HG02623 (cell line): ENCODE measurements around the gene KANTR.

Experiments used
- ATAC-seq: cut with Tn5 transposase; IDR thresholded peaks from one replicate; pipeline ENCODE4 v1.9.1; 2021; ENCODE audit warnings: moderate library complexity; ENCODE audit not compliant: unreplicated experiment

KANTR gene

DNA sequence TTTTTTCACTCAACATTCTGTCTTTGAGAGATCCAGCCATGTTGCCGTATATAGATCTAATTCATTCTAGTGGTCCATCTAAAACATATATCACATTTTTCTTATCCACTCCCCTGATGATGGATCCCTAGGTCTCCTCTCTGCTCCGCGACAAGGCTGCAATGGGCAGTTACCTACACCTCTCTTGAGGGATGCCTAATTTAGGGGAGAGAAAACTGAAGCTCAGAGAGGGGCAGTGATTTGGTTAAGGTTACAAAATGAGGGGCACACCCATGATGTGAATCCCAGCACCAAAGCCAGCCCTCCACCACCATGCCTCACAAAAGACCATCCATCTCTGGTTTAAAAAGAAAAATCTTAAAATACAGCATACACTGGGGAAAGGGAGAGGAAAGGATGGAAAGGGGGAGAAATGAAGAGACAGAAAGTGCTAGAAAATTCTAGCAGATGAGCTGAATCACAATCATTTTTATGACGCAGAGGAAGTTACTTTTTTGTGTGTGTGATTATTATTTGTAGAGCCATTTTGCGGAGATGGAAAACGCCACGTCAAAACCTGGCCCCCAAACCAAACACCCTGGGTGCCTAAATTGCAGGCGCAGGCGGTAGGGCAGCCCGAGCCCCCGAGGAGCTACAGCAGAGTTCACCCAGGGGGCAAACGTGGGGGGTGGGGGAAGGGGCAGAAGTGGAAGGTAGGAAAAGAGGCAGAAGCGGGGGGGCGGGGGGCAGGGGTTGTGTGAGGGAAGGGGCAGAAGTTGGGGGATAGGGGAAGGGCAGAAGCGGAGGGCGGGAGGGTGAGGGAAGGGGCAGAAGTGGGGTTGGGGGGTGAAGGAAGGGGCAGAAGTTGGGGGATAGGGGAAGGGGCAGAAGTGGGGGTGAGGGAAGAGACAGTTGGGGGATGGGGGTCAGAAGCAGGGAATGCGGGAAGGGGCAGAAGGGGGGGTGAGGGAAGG lies 13.0 kb upstream of the KANTR start:
- ATAC-seq: no peak

DNA sequence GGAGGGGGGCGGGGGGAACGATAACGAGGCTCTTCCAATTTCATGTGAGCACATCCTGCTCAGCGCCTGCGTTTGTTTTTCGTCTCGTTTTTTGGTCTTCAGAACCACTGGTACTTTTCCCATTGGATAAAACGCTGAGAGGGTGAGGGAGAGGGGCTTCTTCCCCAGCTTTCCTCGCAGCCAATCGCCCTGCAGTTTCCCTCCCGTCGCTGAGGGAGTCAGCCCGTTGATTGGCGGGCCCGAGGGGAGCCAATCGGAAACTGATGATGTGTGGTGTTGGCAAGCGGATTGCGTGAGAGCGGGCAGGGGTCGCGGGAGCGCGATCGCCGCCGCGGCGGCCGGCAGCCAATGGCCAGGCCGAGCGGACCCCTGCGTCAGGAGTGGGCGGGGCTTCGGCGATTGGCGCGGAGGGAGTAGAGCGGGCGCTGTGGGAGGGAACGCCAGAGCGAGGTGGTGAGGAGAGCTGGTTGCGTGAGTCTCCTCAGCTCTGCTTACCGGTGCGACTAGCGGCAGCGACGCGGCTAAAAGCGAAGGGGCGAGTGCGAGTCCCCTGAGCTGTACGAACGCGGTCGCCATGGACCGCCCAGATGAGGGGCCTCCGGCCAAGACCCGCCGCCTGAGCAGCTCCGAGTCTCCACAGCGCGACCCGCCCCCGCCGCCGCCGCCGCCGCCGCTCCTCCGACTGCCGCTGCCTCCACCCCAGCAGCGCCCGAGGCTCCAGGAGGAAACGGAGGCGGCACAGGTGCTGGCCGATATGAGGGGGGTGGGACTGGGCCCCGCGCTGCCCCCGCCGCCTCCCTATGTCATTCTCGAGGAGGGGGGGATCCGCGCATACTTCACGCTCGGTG lies 11.8 kb upstream of the KANTR start, which contains the start of gene TSPYL2:
TSPYL2 (plus strand) TSS at position 443 of the 848 bp plus-strand sequence; CDS start at position 575, 132 bp downstream.
- ATAC-seq: peak; percentile 90

DNA sequence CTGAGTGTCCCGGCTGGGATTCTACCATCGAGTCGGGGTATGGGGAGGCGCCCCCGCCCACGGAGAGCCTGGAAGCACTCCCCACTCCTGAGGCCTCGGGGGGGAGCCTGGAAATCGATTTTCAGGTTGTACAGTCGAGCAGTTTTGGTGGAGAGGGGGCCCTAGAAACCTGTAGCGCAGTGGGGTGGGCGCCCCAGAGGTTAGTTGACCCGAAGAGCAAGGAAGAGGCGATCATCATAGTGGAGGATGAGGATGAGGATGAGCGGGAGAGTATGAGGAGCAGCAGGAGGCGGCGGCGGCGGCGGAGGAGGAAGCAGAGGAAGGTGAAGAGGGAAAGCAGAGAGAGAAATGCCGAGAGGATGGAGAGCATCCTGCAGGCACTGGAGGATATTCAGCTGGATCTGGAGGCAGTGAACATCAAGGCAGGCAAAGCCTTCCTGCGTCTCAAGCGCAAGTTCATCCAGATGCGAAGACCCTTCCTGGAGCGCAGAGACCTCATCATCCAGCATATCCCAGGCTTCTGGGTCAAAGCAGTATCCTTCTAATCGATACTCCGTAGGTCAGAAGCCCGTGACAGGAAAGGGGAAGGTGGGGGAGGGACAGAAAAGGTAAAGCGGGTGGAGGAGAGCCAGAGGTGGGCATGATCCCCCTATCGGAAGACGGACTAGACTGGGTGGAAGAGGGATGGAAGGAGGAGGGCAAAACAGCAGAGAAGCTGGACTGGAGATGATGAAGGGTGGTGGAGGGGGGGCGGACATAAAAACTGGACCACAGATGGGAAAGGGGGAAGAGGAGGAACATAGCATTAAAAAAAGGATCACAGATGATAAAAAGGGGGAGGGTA lies 10.9 kb upstream of the KANTR start:
- no peak for ATAC-seq

DNA sequence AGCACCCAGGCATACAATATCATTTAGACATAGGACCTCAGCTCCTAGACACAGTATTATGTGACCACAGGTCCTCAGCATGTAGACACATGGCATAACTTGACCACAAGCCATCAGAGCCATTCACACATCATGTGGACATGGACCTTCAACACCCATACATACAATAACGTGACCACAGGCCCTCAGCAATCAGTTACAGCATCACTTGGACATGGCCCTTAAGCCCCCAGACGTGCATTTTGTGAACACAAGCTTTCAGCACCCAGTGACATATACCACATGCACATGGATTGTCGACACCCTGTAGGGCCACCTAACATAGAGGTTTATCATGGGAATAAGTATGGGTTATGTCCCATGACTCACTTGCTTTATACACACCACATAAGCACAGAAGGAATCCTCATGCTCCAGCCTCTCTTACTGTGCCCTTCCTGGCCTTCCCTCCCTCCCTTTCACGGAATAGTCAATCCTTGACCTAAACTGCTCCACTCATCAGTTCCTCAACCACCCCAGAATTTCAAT lies 9.8 kb upstream of the KANTR start:
- no peak for ATAC-seq

DNA sequence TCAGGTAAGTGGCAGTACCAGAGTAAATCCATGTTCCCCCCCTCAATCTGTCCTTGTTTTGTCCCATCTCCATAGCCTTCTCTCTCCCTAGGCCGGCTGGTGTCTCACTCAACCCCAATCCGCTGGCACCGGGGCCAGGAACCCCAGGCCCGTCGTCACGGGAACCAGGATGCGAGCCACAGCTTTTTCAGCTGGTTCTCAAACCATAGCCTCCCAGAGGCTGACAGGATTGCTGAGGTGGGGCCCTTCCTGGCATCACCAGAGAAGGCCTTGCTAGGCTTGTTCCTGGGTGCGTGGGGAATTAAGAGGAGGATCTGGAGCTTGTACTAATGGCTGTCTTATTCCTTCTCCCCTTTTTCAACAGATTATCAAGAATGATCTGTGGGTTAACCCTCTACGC lies 9.1 kb upstream of the KANTR start:
- no peak for ATAC-seq

DNA sequence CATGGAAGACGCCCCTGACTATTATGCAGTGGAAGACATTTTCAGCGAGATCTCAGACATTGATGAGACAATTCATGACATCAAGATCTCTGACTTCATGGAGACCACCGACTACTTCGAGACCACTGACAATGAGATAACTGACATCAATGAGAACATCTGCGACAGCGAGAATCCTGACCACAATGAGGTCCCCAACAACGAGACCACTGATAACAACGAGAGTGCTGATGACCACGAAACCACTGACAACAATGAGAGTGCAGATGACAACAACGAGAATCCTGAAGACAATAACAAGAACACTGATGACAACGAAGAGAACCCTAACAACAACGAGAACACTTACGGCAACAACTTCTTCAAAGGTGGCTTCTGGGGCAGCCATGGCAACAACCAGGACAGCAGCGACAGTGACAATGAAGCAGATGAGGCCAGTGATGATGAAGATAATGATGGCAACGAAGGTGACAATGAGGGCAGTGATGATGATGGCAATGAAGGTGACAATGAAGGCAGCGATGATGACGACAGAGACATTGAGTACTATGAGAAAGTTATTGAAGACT lies 8.2 kb upstream of the KANTR start:
- no peak for ATAC-seq

DNA sequence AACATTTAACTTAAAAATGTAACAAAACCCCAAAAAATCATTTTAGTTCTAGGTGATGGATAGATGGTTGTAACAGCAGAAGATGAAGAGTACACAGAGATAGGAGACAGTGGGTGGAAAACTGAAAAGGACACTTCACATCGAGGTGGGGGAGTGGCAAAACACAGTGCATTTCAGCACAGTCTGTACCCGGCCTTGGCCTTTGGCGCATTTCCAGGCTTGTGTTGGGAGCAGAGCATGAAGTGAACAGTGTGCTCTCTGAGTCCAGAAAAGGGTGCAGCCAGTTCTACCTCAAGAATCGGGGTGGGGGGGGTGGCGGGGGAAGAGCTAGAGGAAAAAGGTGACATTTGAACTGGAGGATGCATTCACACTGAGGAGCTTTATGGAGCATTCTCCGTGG lies 7.5 kb upstream of the KANTR start:
- no peak for ATAC-seq

DNA sequence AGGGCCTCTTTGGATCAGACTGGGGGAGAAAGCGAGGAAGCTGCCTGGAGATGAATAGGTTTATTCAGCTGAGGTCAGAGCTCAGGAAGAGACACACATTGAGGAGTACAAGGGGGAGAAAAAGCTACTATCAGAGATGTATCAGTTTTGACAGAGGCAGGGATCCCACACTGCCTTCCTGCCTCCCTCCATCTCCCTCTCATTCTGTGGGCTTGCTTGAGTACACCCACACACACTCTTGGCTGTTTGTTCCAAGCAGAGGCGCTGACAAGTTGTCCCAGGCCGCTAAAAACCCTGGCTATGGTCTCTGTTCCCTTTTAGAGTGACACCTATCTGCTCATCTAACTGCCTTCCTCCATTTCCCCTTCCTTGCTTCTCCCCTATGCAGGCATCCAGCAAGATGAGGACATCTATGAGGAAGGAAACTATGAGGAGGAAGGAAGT lies 6.5 kb upstream of the KANTR start:
- ATAC-seq: no peak

DNA sequence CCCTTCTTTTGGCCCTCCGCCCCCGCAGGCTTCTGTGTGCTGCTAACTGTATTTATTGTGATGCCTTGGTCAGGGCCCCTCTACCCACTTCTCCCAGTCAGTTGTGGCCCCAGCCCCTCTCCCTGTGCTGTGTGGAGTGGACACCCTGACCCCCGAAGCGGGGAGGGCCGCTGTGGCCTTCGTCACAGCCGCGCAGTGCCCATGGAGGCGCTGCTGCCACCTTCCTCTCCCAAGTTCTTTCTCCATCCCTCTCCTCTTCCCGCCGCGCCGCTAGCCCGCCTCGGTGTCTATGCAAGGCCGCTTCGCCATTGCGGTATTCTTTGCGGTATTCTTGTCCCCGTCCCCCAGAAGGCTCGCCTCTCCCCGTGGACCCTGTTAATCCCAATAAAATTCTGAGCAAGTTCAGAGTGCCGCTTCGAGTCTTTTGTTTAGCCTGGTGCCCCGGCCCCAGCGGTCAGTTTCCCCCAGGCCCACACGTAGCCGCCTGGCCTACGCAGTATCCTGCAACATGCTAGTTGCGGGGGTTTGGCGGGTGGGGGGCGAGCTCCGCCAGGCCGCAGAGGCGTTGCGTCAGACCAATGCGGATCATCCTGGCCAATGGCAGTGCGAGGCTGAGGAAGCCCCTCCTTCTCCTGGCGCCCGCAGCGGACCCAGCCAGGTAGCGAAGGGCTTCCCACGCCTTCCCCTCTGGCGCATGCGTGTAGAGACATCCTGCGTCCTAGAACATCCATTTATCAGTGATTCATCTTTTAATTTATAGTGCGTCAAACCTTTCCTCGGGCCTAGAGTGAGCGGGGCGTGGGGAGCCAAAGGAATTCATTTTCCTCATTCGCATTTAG lies 5.6 kb upstream of the KANTR start:
- ATAC-seq: no peak

DNA sequence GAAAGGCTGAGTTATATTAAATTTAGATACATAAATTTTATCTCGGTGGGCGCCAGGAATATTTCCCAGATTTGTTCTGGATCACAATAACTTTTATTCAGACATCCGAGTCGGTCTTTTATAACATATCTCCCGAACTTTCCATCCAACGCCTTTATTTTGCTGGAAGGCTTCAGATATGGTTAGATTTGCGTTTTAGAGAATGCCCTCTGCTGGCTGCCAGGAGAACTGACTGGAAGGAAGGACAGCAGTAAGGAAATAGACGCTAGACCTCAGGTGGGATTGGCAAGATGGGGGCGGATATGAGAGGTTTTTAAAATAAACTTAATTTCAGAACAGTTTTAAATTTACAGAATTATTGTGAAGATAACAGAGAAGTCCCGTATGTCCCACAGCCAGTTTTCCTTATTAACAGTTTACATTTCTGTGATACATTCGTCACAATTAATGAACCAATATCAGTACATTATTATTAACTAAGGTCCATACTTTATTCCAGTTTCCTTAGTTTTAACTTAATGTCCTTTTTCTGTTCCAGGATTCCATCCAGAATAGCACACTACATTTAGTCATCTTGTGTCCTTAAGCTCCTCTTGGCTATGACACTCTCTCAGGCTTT lies 4.6 kb upstream of the KANTR start:
- ATAC-seq: no peak

DNA sequence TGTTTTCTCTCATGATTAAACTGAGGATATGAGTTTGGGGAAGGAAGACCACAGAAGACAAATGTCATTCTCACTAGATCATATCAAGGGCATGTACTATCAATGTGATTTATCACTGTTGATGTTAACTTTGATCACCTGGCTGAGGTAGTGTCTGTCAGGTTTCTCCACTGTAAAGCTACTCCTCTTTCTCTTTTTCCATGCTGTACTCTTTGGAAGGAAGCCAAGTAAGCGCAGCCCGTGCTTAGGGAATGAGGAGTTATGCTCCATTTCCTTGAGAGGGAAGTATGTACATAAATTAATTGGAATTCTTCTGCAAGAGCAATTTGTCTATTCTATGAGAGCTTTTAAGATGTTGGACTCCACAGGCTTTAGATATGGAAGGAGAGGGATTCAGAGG lies 4.0 kb upstream of the KANTR start:
- no peak for ATAC-seq

DNA sequence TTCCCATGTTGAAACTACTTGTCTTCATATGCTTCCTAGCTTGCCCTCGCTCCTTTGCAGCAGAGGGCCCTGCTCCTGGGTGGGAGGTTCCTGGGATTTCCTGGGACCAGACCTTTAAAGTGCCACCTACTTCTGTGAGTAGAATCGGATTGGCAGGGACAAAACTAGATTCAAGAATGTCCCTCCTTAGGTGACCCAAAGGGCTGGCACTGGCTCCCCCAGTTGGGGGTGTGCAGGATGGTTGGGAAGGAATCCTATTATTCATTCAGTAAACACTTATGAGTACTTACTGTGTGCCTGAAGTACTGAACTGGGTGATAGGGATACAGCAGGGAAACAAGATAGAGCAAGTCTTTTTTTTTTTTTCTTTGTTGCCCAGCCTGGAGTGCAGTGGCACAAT lies 2.6 kb upstream of the KANTR start:
- ATAC-seq: no peak

DNA sequence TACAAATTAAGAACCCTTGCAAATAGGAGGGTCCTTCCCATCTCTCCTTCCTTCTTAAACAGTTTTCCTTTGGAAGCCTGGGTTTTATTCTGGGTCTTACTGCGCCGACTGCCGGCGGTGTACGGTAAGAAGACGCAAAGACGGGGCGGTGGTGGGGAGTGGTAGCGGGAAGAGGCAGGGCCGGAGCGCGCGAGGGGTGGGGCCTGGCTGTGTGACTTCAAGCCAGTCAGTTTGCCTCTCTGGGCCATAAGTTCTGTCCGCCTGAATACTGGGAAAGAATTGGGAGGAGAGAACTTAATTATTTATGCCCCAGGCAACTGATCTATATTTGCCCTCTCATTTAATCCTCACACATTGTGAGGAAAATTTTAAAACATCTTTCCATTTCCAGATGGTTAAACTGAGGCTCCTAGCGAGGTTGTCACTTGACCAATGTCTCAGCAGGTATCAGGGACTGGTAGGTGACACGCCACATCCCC lies 726 bp upstream of the KANTR start:
- peak; percentile 33 for ATAC-seq

DNA sequence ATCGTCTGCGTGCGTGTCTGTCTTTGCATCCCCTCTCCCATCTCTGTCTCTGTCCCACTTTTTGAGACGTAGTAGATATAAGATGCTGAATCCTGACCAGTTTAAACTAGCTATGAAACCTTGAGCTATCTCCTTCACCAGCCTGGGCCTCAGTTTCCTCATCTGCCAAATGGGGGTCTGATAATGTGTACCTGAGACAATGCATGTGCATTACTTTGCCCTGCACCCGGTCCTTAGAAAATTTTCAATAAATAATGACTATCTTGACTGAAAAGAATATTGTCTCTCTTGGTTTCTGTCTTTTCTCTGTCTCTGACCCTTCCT lies 602 bp downstream of the KANTR start:
- no peak for ATAC-seq

DNA sequence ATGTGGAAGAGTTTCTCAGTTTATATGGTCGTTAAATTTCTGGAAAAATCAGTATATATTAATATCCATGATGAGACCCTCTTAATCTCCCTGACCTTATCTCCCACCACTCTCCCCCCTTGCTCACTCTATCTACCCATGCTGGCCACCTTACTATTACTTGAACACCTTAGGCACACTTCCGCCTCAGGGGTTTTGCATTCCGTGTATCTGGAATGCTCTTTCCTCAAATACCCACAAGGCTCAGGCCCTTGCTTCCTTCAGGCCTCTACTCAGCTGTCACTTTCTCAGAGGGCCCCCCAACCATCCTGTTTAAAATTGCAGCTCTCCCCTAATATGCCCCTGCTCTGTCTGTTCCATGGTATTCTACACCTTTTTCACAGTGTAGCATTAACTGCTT lies 1.9 kb downstream of the KANTR start:
- no peak for ATAC-seq

DNA sequence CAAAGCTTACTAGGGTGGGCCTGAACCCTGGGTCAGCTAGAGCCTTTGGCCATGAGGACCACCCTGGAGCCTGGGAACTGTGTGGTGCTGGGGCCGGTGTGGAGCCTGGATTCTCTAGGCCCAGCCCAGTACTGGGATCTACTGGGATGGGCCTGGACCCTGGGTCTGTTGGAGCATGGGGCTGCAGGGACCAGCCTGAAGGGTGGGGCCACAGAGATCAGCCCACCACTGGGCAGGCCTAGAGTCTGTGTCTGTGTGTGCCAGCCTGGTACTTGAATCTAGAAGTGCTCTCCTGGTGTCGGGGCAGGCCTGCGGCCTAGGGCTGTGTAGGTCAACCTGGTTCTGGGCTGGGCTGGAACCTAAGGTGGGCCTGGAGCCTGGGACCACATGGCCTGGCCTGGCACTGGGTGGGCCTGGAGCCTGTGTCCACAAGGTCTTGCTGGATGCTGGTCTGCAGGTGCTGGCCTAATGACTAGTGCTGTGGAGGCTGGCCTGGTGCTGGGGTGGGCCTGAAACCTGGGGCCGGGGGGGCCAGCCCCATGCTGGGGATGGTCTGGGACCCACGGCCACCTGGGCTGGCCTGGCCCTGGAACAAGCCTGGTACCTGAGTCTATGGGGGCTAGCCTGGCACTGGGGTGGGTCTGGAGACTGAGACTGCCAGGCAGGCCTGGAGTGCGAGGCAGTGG lies 21.1 kb downstream of the KANTR start:
- no peak for ATAC-seq

DNA sequence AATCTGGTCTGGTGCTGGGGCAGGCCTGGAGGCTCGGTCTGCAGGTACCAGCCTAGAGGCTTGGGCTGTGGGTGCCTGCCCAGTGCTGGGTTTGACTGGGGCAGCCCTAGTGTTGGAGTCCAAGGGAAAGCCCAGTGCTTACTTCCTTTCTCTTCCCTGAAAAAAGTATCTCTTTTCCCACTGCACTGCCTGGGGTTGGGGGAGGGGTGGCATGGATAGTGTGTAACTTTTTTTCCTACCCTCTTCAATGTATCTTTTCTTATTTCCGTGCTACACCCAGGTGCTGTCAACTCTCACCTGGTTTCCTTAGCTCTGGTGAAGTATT lies 21.6 kb downstream of the KANTR start:
- ATAC-seq: no peak

DNA sequence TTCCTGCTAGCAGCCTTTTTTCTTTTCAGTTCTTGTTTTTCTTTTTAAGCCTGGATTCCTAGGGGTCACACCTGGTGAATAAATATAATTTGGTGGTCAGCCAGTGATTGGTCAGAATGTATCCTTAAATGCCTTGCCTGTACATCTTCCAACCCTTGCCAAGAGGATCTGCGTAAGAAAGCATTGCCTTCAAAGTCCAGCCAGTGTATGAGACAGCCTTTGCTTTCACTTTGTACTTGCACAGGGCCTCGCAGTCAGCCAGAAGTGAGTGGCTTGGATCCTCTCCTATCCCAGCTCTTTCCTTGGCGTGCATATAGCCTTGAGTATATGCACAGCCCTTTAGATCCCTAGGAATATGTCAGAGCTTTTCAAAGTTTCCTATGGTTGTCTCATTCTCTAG lies 22.2 kb downstream of the KANTR start:
- ATAC-seq: no peak

DNA sequence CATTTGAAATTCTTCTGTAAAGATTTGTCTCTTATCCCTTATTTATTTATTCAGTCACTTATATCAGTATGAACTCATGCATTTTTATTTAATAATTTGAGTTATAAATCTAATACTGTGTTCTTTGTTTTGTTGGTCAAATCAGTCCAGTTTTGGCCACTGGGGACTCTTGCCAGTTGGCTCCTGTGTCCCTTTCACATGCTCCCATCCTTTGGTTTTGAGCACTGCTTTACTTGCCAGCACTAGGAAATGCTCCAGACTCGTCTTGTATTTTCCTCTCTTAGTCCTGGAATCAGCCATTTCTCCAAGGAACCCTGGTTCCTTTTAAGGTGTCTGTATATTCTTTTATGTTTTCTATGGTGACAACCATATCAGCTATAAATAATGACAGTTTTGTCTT lies 28.1 kb downstream of the KANTR start:
- no peak for ATAC-seq
